ENCODE data around the gene LETM1. TPM values are rescaled to one million over a fixed set of nuclear protein-coding genes. Genes with fewer than 3 reads are reported as not detected.

The LETM1 gene
- polyA plus RNA-seq, 3 donors from 2014 or later: 8.0 to 17.0 (median 10.6) TPM

- Mint-ChIP-seq H3K4me1 (no peaks in the 10 kb centered on the region), H3K9me3 (no peaks in the 10 kb centered on the region), H3K27ac (no peak overlapping the region), H3K4me3 (no peak overlapping the region), H3K36me3 (no peaks in the 10 kb centered on the region), H3K27me3 (ENCODE audit: low read depth in 3 of 3) (no peaks in the 10 kb centered on the region)
- DNase-seq: no peak
These were observed 71.0 kb downstream of the LETM1 start for GRCh38 chr4:1784789-1785591.

GRCh38 chr4:1784395-1784788 lies 71.6 kb downstream of the LETM1 start:
- DNase-seq: no peak
- no peaks in the 10 kb centered on the region for H3K36me3 Mint-ChIP-seq
- no peaks in the 10 kb centered on the region for H3K4me1 Mint-ChIP-seq
- H3K27me3 Mint-ChIP-seq (ENCODE audit: low read depth in 3 of 3): no peaks in the 10 kb centered on the region
- H3K4me3 Mint-ChIP-seq: no peak overlapping the region
- no peaks in the 10 kb centered on the region for H3K9me3 Mint-ChIP-seq
- H3K27ac Mint-ChIP-seq: no peak overlapping the region

GRCh38 chr4:1783970-1784369 lies 72.0 kb downstream of the LETM1 start:
- Mint-ChIP-seq H3K27ac (no peak overlapping the region), H3K27me3 (ENCODE audit: low read depth in 3 of 3) (no peaks in the 10 kb centered on the region), H3K4me1 (no peaks in the 10 kb centered on the region)

GRCh38 chr4:1783015-1783414 lies 72.9 kb downstream of the LETM1 start:
- Mint-ChIP-seq H3K4me3 (no peak overlapping the region), H3K9me3 (no peaks in the 10 kb centered on the region), H3K4me1 (no peaks in the 10 kb centered on the region), H3K36me3 (no peaks in the 10 kb centered on the region), H3K27me3 (ENCODE audit: low read depth in 3 of 3) (no peaks in the 10 kb centered on the region), H3K27ac (no peak overlapping the region)
- no peak for DNase-seq

More at GRCh38 chr4:1783970-1784369, 72.0 kb downstream of the LETM1 start:
- no peak for DNase-seq
- H3K9me3 Mint-ChIP-seq: no peaks in the 10 kb centered on the region
- no peaks in the 10 kb centered on the region for H3K36me3 Mint-ChIP-seq
- no peak overlapping the region for H3K4me3 Mint-ChIP-seq

GRCh38 chr4:1780435-1780834 lies 75.5 kb downstream of the LETM1 start:
- DNase-seq: no peak
- Mint-ChIP-seq H3K27me3 (ENCODE audit: low read depth in 3 of 3) (no peaks in the 10 kb centered on the region), H3K4me3 (no peak overlapping the region), H3K27ac (no peak overlapping the region), H3K4me1 (no peaks in the 10 kb centered on the region), H3K36me3 (no peaks in the 10 kb centered on the region), H3K9me3 (no peaks in the 10 kb centered on the region)

GRCh38 chr4:1779588-1780382 lies 76.2 kb downstream of the LETM1 start:
- Mint-ChIP-seq H3K4me3 (no peak overlapping the region), H3K9me3 (no peaks in the 10 kb centered on the region)

GRCh38 chr4:1778642-1779392 lies 77.1 kb downstream of the LETM1 start:
- no peak overlapping the region for H3K27ac Mint-ChIP-seq
- H3K4me1 Mint-ChIP-seq: no peaks in the 10 kb centered on the region
- no peaks in the 10 kb centered on the region for H3K27me3 Mint-ChIP-seq (ENCODE audit: low read depth in 3 of 3)
- H3K36me3 Mint-ChIP-seq: no peaks in the 10 kb centered on the region
- no peaks in the 10 kb centered on the region for H3K9me3 Mint-ChIP-seq
- DNase-seq: no peak
- no peak overlapping the region for H3K4me3 Mint-ChIP-seq

More at GRCh38 chr4:1779588-1780382, 76.2 kb downstream of the LETM1 start:
- no peaks in the 10 kb centered on the region for H3K36me3 Mint-ChIP-seq
- DNase-seq: no peak
- no peaks in the 10 kb centered on the region for H3K27me3 Mint-ChIP-seq (ENCODE audit: low read depth in 3 of 3)
- H3K27ac Mint-ChIP-seq: no peak overlapping the region
- H3K4me1 Mint-ChIP-seq: no peaks in the 10 kb centered on the region

- Mint-ChIP-seq H3K27ac (no peak overlapping the region), H3K4me3 (no peak overlapping the region), H3K27me3 (ENCODE audit: low read depth in 3 of 3) (no peaks in the 10 kb centered on the region), H3K36me3 (no peaks in the 10 kb centered on the region), H3K9me3 (no peaks in the 10 kb centered on the region), H3K4me1 (no peaks in the 10 kb centered on the region)
- DNase-seq: no peak
These were observed 77.9 kb downstream of the LETM1 start for GRCh38 chr4:1777822-1778641.

GRCh38 chr4:1776521-1777161 lies 79.3 kb downstream of the LETM1 start:
- no peaks in the 10 kb centered on the region for H3K4me1 Mint-ChIP-seq
- no peaks in the 10 kb centered on the region for H3K36me3 Mint-ChIP-seq
- H3K27ac Mint-ChIP-seq: no peak overlapping the region
- no peak overlapping the region for H3K4me3 Mint-ChIP-seq
- no peak for DNase-seq
- H3K27me3 Mint-ChIP-seq (ENCODE audit: low read depth in 3 of 3): no peaks in the 10 kb centered on the region
- H3K9me3 Mint-ChIP-seq: no peaks in the 10 kb centered on the region

- Mint-ChIP-seq H3K27me3 (ENCODE audit: low read depth in 3 of 3) (no peaks in the 10 kb centered on the region), H3K4me1 (no peaks in the 10 kb centered on the region), H3K9me3 (no peaks in the 10 kb centered on the region), H3K4me3 (no peak overlapping the region), H3K27ac (no peak overlapping the region), H3K36me3 (no peaks in the 10 kb centered on the region)
- DNase-seq: no peak
These were observed 80.0 kb downstream of the LETM1 start for GRCh38 chr4:1775731-1776500.

- H3K4me1 Mint-ChIP-seq: no peaks in the 10 kb centered on the region
- H3K36me3 Mint-ChIP-seq: no peaks in the 10 kb centered on the region
- no peaks in the 10 kb centered on the region for H3K27me3 Mint-ChIP-seq (ENCODE audit: low read depth in 3 of 3)
- H3K4me3 Mint-ChIP-seq: no peak overlapping the region
- H3K9me3 Mint-ChIP-seq: no peaks in the 10 kb centered on the region
- DNase-seq: no peak
- no peak overlapping the region for H3K27ac Mint-ChIP-seq
These were observed 82.2 kb downstream of the LETM1 start for GRCh38 chr4:1773754-1774153.

- no peaks in the 10 kb centered on the region for H3K36me3 Mint-ChIP-seq
- no peak overlapping the region for H3K27ac Mint-ChIP-seq
- no peaks in the 10 kb centered on the region for H3K9me3 Mint-ChIP-seq
- H3K4me3 Mint-ChIP-seq: no peak overlapping the region
- no peaks in the 10 kb centered on the region for H3K27me3 Mint-ChIP-seq (ENCODE audit: low read depth in 3 of 3)
- peaks cover 0 to 2% of the 10 kb centered on the region in 2 donors for H3K4me1 Mint-ChIP-seq
- no peak for DNase-seq
These were observed 83.0 kb downstream of the LETM1 start for GRCh38 chr4:1772853-1773538.

All from immature natural killer cell (primary cell).